HG02571 (cell line): ENCODE measurements around the gene CDK10.
"Not testable (repeated sequence)": the region's sequence is repeated elsewhere in the genome, so short reads cannot be mapped to it uniquely, and the experiment has no call there.

Experiments
- ATAC-seq: cut with Tn5 transposase; IDR thresholded peaks from one replicate; pipeline ENCODE4 v1.9.1; 2021; ENCODE audit warnings: mild to moderate bottlenecking, moderate library complexity; ENCODE audit not compliant: unreplicated experiment

CDK10 gene

GRCh38 chr16:89695086-89695874 lies 8.8 kb downstream of the CDK10 start:
- no peak for ATAC-seq

- ATAC-seq: no peak
These were observed 9.6 kb downstream of the CDK10 start for GRCh38 chr16:89695875-89696669.

GRCh38 chr16:89696670-89697128 lies 10.2 kb downstream of the CDK10 start:
- ATAC-seq: no peak

DNA sequence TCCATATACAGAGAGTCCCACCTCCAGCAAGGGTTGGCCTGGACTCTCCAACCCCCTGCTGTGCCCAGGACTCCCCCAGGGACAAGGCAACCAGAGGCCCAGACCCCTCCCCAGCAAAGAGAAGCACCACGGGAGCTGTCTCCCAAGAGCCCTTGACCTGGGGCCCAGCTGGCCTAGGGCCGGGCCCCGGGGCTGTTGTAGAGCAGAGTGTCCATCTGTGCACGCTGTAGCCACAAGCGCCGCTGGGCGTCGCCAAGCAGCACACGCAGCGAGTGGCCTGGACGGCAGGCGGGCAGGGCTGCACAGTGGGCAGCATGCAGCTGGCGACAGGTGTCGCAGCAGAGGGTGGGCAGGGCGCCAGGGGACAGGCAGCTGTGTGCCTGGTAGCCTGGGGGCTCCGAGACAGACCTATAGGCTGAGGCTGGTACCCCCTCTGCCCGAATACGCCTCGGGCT lies 10.7 kb downstream of the CDK10 start:
- ATAC-seq: no peak

- ATAC-seq: no peak
These were observed 11.3 kb downstream of the CDK10 start for GRCh38 chr16:89697616-89698331.

GRCh38 chr16:89698717-89699116 lies 12.2 kb downstream of the CDK10 start:
- ATAC-seq: not testable (repeated sequence)

- ATAC-seq: not testable (repeated sequence)
These were observed 13.2 kb downstream of the CDK10 start for GRCh38 chr16:89699629-89700099.

DNA sequence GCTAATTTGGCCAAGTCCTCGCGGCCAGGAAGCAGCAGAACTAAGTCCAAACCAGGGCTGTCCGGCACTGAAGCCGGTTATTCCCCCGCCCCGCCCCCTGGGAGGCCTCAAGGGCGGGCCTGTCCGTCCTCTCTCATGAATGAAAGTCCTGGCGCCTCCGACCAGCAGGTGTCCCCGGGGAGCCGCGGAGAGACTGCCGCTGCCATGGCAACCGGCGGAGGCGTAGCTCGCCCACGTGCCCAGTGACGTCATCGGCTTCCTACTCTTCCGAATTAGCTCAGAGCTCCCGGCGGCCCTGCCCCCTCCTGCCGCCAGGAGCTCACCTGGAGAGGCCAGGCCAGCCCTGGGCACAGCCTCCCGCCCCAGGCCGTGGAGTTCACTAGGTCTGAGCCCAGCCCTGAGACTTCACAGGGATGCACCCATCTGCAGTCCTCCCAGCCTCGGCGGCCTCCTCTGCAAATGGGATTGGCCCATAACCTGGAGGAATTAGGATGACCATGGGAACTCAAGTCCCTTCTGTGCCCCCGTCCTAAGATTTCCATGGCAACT lies 13.7 kb downstream of the CDK10 start:
- ATAC-seq: peak; percentile 43

- ATAC-seq: no peak
These were observed 14.3 kb downstream of the CDK10 start for GRCh38 chr16:89700649-89701424.

DNA sequence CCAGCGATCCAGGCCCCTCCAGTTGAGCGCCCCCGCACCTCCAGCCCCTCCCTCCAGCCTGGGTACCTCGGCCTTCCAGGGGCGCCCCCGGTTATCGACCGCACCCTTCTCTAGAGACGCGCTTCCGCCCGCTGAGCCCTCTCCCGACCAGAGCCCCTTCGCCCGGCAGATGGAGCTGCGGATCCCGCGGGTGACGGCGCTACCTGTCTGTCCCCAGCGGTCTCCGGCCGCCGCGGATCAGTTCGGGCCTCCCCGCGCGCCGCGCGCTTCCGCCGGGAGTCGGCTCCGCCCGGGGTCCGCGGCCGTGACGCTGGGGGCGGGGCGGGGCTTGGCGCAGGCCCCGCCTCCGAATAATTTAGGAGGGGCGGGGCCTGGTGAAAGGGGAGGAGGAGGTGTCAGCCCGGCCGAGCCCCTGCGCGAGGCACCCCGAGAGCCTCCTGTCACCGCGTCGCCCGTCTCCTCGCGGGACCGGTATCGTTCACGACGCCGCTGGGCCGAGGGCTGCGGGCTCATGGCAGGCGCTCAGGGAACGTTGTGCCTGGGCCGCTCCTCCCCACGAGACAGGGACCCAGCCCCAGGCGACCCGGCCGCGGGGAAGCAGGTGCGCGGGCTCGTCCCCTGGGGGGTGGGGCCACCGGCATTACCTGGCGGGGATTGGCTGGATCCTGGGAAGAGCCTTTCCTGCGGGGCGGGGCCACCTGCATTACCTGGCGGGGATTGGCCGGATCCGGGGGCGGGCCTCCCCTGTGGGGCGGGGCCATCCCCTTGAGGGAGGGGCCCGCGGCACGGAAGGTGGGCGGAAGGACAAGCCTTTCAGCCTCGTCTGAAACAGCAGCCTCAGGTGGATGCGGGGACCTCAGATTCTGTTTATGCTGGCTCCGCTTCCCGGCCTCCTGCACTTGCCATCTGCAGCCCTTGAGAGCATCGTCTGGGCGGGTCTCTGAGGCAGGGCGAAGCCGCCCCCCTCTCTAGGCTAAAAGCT lies 15.2 kb downstream of the CDK10 start, which contains the start of gene SPATA2L:
SPATA2L (minus strand) TSS at position 281 of the 982 bp plus-strand sequence. CDS start 473 bp downstream, outside the sequence.
- ATAC-seq: peak; percentile 49

- ATAC-seq: no peak
These were observed 17.8 kb downstream of the CDK10 start for GRCh38 chr16:89704281-89704680.

- no peak for ATAC-seq
These were observed 18.5 kb downstream of the CDK10 start for GRCh38 chr16:89705006-89705405.

- no peak for ATAC-seq
These were observed 20.2 kb downstream of the CDK10 start for GRCh38 chr16:89706518-89707260.

GRCh38 chr16:89707695-89708094 lies 21.2 kb downstream of the CDK10 start:
- no peak for ATAC-seq

DNA sequence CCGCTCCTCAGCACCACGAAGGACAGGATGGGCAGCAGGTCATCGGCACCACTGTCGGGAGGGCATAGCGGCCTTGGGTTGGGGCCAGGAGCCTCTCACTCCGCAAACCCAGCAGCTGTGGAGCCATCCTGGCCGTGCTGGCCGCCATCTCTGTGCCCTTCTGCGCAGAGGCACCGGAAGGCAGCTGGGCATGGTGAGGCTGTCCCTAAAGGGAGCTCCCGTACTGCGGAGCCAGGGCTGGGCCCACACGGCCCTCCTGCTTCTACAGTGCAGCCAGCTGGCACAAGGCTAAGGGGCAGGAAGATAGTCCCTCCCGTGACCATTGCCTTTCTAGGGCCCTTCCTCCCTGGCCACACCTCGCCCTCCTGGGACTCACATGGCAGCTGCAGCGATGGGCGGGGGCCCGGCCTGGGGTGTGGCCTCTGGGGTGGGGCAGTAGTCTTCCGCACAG lies 22.0 kb downstream of the CDK10 start:
- no peak for ATAC-seq

- no peak for ATAC-seq
These were observed 22.7 kb downstream of the CDK10 start for GRCh38 chr16:89709166-89709565.

GRCh38 chr16:89709716-89710432 lies 23.4 kb downstream of the CDK10 start:
- ATAC-seq: no peak
